HG02938 (cell line): ENCODE results near the gene MMP23B.
A peak's percentile ranks its signal among the peaks of the same experiment; 100 is the strongest.
"Not testable (repeated sequence)": the region's sequence is repeated elsewhere in the genome, so short reads cannot be mapped to it uniquely, and the experiment has no call there.

Source experiments
- ATAC-seq: cut with Tn5 transposase; IDR thresholded peaks from one replicate; pipeline ENCODE4 v1.9.1; 2021; ENCODE audit warnings: mild to moderate bottlenecking, moderate library complexity; ENCODE audit not compliant: unreplicated experiment

The MMP23B gene

DNA sequence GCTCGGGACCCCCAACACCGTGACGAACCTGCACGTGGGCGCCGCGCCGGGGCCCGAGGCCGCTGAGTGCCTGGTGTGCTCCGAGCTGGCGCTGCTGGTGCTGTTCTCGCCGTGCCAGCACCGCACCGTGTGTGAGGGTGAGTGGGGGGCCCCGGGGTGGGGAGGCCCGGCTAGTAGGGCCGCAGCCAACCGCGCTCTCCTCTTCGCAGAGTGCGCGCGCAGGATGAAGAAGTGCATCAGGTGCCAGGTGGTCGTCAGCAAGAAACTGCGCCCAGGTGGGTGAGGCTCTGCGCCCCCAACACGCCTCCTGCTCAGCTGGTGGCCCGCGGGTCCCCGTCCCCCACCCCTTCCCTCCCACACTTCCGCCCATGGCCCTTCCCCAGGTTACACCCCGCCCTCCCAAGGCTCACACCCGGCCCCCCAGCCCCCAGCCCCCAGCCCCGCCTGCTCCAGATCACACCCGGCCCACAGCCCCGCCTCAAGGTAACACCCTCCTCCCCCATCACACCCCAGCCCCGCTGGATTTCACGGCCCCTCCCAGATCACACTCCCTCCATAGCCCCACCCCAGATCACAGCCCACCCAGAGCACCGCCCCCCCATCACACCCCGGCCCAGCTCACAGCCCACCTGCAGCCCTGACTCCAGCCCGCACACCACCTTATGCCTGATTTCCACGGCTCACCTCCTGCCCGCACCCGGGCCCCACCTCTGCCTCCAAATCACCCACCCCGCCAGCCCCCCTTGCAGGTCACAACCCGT lies 2.4 kb upstream of the MMP23B start:
- no peak for ATAC-seq

DNA sequence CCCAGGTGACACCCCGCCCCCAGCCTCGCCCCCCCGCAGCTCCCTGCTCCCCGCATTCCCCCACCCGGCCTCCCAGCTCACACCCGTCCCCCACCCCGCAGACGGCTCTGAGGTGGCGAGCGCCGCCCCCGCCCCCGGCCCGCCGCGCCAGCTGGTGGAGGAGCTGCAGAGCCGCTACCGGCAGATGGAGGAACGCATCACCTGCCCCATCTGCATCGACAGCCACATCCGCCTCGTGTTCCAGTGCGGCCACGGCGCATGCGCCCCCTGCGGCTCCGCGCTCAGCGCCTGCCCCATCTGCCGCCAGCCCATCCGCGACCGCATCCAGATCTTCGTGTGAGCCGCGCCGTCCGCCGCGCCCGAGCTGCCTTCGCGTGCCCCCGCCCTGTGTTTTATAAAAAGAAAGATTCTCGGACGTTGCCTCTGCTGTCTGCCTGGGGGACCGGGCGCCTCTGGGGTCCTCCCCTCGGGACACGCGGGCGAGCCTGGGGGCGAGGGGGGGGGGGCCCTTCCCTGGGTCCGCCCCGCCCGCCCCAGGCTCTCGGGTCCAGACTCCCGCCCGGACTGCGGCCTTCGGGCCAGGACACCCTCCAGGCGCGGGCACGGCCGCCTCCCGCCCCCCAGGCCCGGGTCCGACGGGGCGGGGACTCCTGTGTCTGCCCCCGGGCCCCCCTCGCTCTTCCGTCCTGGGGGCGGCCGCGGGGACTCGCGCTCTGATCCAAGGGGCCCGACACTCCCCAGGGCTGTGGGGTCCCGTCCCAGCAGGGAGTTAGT lies 1.6 kb upstream of the MMP23B start:
- ATAC-seq, result peak; percentile 69

DNA sequence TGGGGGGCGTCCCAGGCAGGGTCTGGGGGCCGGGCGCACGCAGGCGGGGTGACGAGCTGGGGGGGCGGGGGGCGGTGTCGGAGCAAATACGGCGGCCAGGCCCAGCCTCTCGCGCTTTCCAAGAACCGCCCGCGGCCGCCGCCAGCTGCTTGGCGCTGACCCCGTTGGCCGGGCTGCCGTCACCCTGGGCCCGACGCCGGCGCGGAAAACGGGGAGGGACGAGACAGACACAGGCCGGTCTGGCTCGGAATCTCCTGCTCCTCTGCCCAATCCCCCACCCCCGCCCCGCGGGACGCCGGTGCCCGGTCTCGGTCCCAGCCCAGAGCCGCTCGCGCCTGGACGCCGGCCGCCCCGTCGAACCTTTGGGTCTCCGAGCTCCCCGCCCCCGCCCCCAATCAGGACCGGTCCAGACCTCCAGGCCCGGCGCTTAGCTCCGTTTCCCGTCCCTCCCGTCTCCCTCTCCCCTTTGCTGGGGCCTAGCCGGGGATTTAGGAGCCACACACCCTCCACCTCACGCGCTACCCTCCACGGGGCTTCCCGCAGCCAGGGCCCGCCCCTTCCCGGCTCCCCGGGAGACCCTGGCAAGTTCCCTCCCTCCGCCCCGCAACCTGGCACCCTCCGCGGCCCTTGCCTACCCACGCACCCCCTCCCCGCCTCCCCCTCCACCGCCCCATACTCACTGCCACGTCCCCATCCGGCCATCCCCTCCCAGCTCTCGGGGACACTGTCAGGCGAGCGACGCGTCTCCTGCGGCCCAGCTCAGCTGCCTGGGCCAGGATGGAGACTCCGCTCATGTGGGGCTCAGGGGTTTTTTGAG lies 800 bp upstream of the MMP23B start:
- no peak for ATAC-seq

DNA sequence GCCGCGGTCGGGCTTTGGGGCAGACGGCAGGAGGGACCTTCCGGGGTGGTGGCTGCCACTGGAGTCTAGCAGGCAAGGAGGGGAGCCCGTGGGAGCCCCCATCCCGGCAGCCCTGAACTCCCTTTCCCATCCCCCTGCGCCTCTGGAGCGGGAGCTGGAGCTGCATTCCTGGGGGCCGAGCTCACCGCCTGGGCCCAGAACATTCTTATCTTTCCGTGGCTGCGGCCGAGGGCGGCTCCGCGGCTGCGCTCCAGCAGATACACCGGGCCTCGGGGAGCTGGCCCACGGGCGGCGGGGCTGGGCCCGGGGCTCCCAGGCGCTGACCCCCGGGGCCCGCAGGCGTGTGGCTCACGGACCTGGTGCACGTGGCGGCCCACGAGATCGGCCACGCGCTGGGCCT lies 1.4 kb downstream of the MMP23B start:
- ATAC-seq, result not testable (repeated sequence)

DNA sequence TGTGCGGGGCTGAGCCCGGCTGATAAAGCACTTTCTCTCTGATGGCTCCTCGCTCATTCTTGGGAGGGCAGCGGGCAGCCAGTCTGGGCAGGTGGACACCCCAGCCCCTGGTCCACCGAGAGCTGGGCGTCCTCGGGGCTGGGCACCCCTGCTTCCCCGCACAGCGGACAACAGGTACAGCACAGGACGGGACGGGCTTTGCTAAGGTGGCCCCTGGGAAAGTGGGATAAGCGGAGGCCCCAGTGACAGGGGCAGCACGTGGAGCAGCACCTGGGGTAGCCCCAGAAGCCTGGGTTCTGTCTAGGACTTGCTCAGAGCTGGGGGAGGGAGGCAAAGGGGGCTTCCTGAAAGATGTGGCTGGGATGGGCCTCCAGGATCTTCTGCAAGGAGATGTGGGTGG lies 2.6 kb downstream of the MMP23B start:
- not testable (repeated sequence) for ATAC-seq

DNA sequence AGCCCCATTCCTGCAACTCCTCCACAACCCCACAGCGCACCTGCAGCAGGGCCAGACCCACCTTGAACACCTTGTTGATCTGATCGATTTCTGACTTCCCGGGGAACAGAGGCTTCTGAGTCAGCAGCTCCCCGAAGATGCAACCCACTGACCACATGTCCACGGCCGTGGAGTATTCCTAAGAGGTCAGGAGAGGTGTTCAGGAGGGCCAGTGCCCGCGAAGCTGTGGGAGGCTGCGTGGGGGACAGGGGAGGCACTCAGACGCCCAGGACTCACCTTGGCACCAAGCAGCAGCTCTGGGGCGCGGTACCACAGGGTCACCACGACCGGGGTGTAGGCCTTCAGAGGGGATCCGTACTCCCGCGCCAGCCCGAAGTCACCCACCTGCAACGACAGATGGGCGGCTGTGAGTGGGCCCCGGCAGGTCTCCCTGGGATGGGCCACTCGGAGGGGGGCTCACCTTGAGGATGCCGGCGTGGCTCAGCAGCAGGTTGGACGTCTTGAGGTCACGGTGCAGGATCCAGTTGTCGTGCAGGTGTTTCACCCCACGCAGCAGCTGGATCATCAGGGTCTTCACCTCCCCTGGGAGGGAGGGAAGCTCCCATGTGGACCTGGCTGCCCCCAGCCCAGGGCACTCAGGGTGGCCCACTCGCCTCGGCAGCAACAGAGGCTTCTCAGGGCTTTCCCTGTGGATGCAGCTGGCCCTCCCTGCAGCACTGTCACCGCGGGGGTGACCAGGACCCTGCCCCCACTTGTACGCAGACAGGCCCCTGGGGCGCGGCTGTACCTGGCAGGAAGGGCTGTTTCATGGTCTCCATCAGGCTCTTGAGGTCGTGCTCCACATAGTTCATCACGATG lies 4.9 kb downstream of the MMP23B start:
- ATAC-seq, result not testable (repeated sequence)

DNA sequence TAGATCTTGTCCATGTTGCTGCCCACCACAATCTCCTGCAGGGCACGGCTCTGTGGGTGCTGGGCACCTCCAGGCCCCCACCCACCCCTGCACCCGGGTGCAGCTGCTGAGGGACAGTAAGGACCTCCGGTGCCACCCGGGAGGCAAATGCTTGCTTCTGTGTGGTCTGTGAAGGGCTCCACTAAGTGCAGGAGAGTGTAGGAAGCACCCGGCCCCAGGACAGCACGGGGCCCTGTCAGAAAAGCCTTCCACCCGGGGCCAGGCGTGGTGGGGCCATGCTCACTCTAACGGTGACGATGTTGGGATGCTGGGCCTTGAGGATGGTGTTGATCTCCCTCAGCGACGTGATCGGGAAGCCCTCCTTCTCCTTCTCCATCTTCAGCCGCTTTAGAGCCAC lies 5.5 kb downstream of the MMP23B start:
- not testable (repeated sequence) for ATAC-seq

DNA sequence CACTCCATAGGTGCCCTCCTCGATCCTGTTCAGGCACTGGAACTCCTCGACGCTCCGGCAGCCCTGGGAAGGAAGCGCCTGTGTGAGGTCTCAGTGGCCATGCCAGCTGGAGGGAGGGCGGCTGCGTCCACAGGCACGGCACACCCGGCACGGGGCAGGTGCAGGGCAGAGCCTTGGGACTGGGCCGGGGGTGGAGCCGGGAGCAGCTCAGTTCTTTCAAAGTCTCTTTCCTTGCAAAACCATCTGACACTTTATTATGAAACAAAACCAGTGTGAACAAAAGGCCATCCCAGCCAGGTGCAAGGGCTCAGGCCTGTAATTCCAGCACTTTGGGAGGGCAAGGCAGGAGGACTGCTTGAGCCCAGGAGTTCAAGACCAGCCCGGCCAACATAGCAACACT lies 6.6 kb downstream of the MMP23B start:
- not testable (repeated sequence) for ATAC-seq

DNA sequence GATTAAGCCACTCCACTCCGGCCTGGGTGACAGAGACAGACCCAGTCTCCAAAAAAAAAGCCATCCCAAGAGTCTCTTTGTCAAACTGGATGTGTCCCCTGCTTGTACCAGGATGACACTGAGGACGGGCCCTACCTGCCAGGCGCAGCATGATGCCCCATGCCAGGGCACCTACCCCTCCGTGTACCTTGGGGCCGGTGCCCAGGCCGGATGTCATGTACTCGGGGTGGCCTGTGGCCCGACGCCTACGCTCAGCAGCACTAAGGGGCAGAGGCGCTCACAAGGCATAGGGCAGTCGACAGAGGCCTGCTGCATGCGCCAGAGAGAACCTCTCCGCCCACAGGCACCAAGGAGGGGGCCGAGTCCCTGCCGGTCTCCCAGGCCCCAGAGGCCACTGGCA lies 7.4 kb downstream of the MMP23B start:
- ATAC-seq, result not testable (repeated sequence)

DNA sequence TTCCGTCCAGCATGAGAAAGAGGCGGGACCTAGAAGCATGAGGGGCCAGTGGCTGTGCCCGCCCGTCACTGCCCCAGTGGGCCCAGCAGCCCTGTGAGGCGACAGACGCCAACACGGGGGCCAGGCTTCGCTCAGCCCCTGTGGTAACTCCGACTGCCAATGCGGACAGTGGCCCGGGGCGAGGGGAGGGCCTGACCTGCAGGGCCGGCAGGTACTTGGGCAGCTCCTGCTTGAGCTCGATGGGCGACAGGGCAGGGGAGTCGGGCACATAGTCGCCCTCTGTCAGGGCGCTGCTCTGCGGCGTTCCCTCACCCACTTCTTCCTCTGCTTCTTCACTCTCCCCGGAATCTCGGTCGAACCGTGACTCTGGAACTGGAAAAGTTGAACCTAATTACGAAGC lies 8.1 kb downstream of the MMP23B start:
- not testable (repeated sequence) for ATAC-seq

DNA sequence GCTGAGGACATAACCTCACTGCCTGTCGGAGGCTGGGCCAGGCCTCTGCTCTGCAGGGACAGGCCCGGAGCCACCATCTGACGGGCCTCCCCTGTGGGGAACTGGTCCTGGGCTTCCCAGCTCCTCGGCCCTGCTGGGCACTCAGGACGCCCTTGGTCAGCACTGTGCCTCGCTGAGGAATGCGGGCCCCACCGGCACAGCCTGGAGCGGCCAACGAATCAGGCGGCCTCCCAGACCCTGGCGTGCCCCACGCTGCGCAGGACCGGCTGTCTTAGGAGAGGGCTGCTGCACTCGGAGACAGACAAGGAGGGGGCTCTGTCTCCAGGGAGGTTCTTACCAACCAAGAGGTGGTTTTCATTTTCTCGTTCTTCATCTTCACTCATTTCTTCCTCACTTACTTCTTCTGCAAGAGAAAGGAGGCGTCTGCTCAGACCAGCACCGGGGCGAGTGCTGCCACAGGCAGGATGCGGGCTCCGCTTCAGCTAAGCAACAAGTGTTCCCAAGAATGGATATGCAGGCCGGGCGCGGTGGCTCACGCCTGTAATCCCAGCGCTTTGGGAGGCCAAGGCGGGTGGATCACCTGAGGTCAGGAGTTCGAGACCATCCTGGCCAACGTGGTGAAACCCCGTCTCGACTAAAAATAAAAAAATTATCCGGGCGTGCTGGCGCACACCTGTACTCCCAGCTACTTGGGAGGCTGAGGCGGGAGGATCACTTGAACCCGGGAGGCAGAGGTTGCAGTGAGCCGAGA lies 8.9 kb downstream of the MMP23B start:
- ATAC-seq, result not testable (repeated sequence)

DNA sequence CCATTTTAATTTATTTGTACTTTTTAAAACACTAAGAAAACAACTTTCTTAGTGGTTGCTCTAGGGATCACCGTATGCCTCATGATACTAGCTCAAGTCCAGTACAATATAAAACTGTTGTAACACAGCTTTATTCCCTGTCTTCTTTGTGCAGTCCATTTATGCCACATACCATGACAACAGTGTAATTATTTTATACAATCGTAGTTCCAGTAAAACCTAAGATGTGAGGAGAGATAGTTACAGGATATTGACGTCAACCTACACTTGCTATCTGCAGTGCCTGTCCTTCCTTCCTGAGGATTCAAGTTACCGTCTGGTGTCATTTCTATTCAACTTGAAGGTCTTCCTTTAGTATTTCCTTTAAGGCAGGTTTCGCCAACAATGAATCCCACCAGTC lies 14.4 kb downstream of the MMP23B start:
- not testable (repeated sequence) for ATAC-seq

DNA sequence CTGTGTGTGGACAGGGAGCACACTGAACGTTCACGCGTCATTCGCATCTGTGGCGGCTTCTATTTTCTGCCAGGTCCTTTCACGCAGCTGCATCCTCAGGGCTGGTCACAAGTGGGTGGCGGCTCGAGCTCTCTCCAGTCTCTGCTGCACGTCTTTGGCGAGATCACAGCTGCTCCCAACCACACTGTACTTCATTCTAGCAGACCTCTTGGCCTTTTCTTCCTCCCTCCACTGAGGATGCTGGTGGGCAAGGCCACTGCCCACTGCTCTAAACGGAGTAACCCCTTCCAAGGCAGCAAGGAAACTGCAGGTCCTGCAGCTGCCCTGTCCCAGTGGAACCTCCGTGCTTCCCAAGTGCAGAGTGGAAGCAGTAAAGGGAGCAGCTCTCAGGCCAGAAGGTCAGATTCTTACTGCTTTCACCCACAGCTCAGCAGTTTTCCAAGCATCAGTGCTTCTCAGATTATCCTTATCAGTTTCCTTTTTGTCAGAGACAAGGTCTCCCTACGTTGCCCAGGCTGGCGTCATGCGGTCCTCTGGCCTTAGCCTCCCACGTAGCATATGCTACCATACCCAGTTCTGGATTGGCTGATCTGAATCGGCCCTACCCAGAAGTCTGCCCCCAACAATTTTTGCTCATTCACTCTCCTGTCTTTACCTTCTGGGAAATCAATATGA lies 15.7 kb downstream of the MMP23B start:
- not testable (repeated sequence) for ATAC-seq

DNA sequence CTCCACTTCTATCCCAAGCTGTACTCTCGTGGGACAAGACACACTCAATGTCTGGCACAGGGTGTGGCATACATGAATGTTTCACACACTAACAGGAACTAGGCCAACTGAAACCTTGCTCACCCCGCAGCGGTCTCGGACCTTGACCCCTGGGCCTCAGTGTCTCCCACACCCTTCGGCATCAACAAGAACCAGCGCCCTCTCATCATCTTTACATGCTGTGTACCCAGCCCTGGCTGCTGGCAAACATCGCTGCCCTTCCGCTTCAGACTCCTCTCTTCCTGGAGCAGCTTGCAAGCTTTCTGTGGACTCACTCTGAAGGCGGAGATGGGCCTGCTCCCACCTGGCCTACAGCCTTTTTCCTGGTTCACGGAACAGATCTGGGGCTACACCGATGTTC lies 16.3 kb downstream of the MMP23B start:
- not testable (repeated sequence) for ATAC-seq

DNA sequence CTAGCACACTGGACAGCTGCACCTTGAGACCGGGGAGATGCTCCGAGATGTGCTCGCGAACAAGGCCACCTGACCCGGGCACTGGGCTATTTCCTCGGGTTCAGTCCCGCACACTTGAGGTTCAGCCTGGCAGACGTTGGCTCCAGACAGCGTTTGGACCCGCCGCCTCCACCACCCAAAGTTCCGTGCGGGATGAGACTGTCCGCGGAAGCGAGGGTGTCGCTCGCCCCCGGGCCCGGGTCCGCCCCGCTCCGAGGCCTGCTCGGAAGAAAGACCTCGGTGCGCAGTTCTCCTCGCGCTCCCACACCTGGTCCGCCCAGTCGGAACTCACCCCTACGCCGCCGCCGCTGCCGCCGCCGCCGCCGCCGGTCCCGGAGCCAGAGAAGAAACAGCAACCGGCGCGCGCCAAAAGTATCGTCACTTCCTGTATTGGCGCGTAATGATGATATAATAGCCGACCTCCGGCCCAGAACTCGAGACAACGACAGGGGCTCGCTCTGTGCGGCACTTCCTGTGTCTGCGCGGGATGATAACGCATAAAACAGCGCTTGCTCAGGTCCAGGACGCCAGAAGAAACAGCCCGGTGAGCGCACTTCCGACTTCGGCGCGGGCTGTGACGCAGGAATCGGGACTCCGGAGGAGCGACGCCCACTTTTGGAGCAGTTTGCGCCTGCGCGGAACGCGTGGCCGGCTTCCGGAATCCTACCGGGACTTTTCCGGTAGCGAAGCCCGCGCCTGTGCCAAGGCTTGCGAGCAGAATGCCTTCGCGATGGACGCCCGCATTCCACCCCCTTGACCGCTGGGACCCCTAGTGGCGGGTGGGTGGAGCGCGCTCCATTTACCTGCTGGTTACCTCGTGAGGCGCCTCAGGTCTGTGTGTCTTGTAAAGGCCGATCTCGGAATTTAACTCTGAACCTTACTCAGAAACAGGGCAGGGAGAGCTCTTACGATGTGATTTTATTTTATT lies 26.9 kb downstream of the MMP23B start, which contains the start of gene CDK11B:
Gene CDK11B (minus strand): TSS at position 422 of the 967 bp plus-strand sequence. CDS start 1,519 bp downstream, outside the sequence.
- ATAC-seq, result peak; percentile 87

DNA sequence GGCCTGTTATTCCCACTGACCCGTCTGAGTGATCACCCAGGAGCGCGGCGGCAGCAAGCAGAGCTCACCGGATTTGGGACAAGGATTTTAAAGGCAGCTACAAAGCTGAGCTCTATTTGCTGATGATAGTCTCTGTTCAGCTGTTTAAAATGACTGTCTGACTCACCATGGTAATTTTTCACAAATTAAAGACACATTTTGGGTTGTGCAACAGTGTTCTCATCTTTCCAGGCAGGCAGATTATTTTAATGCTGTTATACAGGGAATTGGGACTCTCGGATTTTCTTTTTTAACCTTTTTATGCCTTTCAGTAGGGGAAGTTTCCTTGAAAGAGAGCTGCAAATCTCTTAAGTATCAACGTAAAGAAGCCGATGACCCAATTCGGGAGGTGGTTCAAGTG lies 30.4 kb downstream of the MMP23B start:
- ATAC-seq, result not testable (repeated sequence)

DNA sequence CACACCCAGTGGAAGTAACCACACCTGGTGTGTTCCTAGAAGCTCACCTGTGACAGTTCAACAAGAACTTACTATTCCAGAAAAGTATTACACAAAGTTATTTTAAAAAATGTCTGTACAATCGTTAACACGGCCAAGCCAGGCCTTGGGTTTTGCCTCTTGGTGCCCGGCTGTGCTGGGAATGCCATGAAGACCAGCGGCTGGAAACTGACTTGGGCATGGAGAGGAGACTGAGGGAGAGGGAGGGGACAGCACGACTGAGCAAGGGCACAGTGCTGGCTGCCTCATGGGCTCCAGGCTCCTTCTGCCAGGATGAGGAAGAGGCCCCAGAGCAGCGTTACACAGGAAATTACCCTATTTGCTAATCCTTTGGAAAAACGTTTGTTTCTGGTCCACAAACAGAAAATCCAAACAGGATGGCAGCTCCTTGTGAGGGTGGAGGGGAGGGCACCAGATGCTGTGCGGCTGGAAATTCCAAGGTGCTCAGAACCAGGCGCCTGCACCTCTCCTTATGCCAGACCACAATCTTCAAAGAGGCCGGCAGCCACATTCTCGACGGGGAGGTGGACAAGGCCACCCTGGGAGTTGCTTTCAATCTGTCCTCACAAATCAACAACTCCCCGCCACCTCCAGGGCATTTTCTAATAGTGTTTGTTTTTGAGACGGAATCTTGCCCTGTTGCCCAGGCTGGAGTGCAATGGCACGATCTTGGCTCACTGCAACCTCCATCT lies 31.0 kb downstream of the MMP23B start:
- ATAC-seq, result not testable (repeated sequence)
